Adipose tissue (tissue), 3 donors: ENCODE data around the gene KCTD5. TPM values are rescaled to one million over a fixed set of nuclear protein-coding genes. Genes with fewer than 3 reads are reported as not detected.
"Not testable (repeated sequence)": the region's sequence is repeated elsewhere in the genome, so short reads cannot be mapped to it uniquely, and the experiment has no call there.

Source experiments
- H3K27ac ChIP-seq: one replicate; pipeline ENCODE4 v1.5.1; 2013; ENCODE audit warnings: low read depth, low read length
- WGBS, 3 donors: extraction: QIAGEN DNeasy Blood & Tissue Kit; methylation state at CpG; one replicate each; pipeline ENCODE4 v1.1.7; 2013; 5-methylcytosine and 5-hydroxymethylcytosine counted together
- polyA plus RNA-seq, 3 donors: library from polyadenylated mRNA; stranded (reverse); fragments of 200-250 nt; gene quantifications; one replicate each; pipeline ENCODE4 v1.2.3, GENCODE V29; 2013
- donor health status: healthy with polysubstance abuse.
- donor health status: Bipolar disorder and iron deficiency.
- donor health status: healthy.

Gene KCTD5
- polyA plus RNA-seq: 10 to 100 TPM in 2 of 3 donors, 1 to 10 TPM in 1; 6.5 to 17.1 (median 12.2) TPM

- no peak within 1 kb of the TSS for H3K27ac ChIP-seq
- 0 to 1% (median 0%) methylated on average over 65 to 73 of the region's 73 CpGs for WGBS, 3 donors
These were observed at the start of gene KCTD5 for GRCh38 chr16:2682209-2683021. KCTD5 (plus strand) TSS chr16:2682523; CDS start chr16:2682549, 26 bp downstream.

GRCh38 chr16:2639071-2639721 is 43.1 kb upstream of the KCTD5 start:
- not testable (repeated sequence) for H3K27ac ChIP-seq
- 0 to 13% methylated on average over 1 of the region's 12 CpGs; no CpG with 5 or more reads in 1 of the 3 donors for WGBS, 3 donors

GRCh38 chr16:2639722-2640072 is 42.6 kb upstream of the KCTD5 start:
- 51 to 88% (median 52%) methylated on average over 7 to 8 of the region's 9 CpGs for WGBS, 3 donors
- not testable (repeated sequence) for H3K27ac ChIP-seq

- not testable (repeated sequence) for H3K27ac ChIP-seq
- WGBS, 3 donors: 92 to 93% (median 92%) methylated on average over 4 to 5 of the region's 17 CpGs
These were observed 39.8 kb upstream of the KCTD5 start for GRCh38 chr16:2642561-2642960.

- no CpG with 5 or more reads among the region's 12 CpGs for WGBS, 3 donors
- H3K27ac ChIP-seq: not testable (repeated sequence)
These were observed 37.4 kb upstream of the KCTD5 start for GRCh38 chr16:2644754-2645453.

GRCh38 chr16:2651268-2651871 is 31.0 kb upstream of the KCTD5 start:
- no CpG with 5 or more reads among the region's 14 CpGs for WGBS, 3 donors
- H3K27ac ChIP-seq: not testable (repeated sequence)

GRCh38 chr16:2653915-2654314 is 28.4 kb upstream of the KCTD5 start:
- H3K27ac ChIP-seq: not testable (repeated sequence)
- no CpG with 5 or more reads among the region's 13 CpGs for WGBS, 3 donors

GRCh38 chr16:2654949-2655348 is 27.4 kb upstream of the KCTD5 start:
- 14 to 77% methylated on average over 1 to 2 of the region's 8 CpGs; no CpG with 5 or more reads in 1 of the 3 donors for WGBS, 3 donors
- not testable (repeated sequence) for H3K27ac ChIP-seq

GRCh38 chr16:2656985-2657384 is 25.3 kb upstream of the KCTD5 start:
- 57 to 83% (median 67%) methylated on average over 2 of the region's 2 CpGs for WGBS, 3 donors

GRCh38 chr16:2657803-2658202 is 24.5 kb upstream of the KCTD5 start:
- no CpG with 5 or more reads among the region's 17 CpGs for WGBS, 3 donors
- H3K27ac ChIP-seq: not testable (repeated sequence)

More at GRCh38 chr16:2656985-2657384, 25.3 kb upstream of the KCTD5 start:
- H3K27ac ChIP-seq: no peak overlapping the region

- 52 to 76% (median 67%) methylated on average over 8 of the region's 8 CpGs for WGBS, 3 donors
- not testable (repeated sequence) for H3K27ac ChIP-seq
These were observed 22.8 kb upstream of the KCTD5 start for GRCh38 chr16:2659560-2659959.

- 80 to 89% (median 84%) methylated on average over 10 to 11 of the region's 11 CpGs for WGBS, 3 donors
- not testable (repeated sequence) for H3K27ac ChIP-seq
These were observed 22.2 kb upstream of the KCTD5 start for GRCh38 chr16:2660014-2660662.

- WGBS, 3 donors: 38 to 44% (median 42%) methylated on average over 21 of the region's 21 CpGs
- H3K27ac ChIP-seq: not testable (repeated sequence)
These were observed 21.5 kb upstream of the KCTD5 start for GRCh38 chr16:2660755-2661373.

- H3K27ac ChIP-seq: no peak overlapping the region
- 52 to 62% (median 59%) methylated on average over 23 of the region's 23 CpGs for WGBS, 3 donors
These were observed 18.5 kb upstream of the KCTD5 start for GRCh38 chr16:2663553-2664546.

- no peak overlapping the region for H3K27ac ChIP-seq
- 24 to 72% (median 65%) methylated on average over 9 of the region's 9 CpGs for WGBS, 3 donors
These were observed 17.7 kb upstream of the KCTD5 start for GRCh38 chr16:2664574-2664982.

- WGBS, 3 donors: 79 to 87% (median 80%) methylated on average over 7 of the region's 7 CpGs
- H3K27ac ChIP-seq: not testable (repeated sequence)
These were observed 15.7 kb upstream of the KCTD5 start for GRCh38 chr16:2666671-2667070.

- 82 to 95% (median 85%) methylated on average over 8 to 10 of the region's 10 CpGs for WGBS, 3 donors
- H3K27ac ChIP-seq: not testable (repeated sequence)
These were observed 12.7 kb upstream of the KCTD5 start for GRCh38 chr16:2669587-2669986.
